Medulla oblongata (tissue), 1 donor: ENCODE measurements around the gene ASB4.
"Not testable (repeated sequence)": the region's sequence is repeated elsewhere in the genome, so short reads cannot be mapped to it uniquely, and the experiment has no call there.

Experiments used
- DNase-seq: peaks from one replicate; pipeline ENCODE4 v3.0.0-alpha.2; 2015; ENCODE audit errors: extremely low spot score

The ASB4 gene

GRCh38 chr7:95485391-95486123 lies at the start of gene ASB4:
Gene ASB4 (plus strand): TSS chr7:95485943. CDS start chr7:95485972, 29 bp downstream.
- no peak for DNase-seq

- no peak for DNase-seq
Measured at GRCh38 chr7:95436407-95436806, 49.3 kb upstream of the ASB4 start.

- no peak for DNase-seq
Measured at GRCh38 chr7:95440394-95441038, 45.2 kb upstream of the ASB4 start.

- DNase-seq: no peak
Measured at GRCh38 chr7:95441042-95441823, 44.5 kb upstream of the ASB4 start.

- DNase-seq: no peak
Measured at GRCh38 chr7:95444796-95445195, 40.9 kb upstream of the ASB4 start.

- no peak for DNase-seq
Measured at GRCh38 chr7:95446618-95447017, 39.1 kb upstream of the ASB4 start.

- DNase-seq: no peak
Measured at GRCh38 chr7:95454438-95455045, 31.2 kb upstream of the ASB4 start.

- no peak for DNase-seq
Measured at GRCh38 chr7:95457947-95458346, 27.8 kb upstream of the ASB4 start.

GRCh38 chr7:95460653-95461052 lies 25.1 kb upstream of the ASB4 start:
- not testable (repeated sequence) for DNase-seq

GRCh38 chr7:95467912-95468607 lies 17.7 kb upstream of the ASB4 start:
- DNase-seq: no peak

- DNase-seq: no peak
Measured at GRCh38 chr7:95469187-95469586, 16.6 kb upstream of the ASB4 start.

GRCh38 chr7:95469848-95470247 lies 15.9 kb upstream of the ASB4 start:
- DNase-seq: no peak

GRCh38 chr7:95470452-95470851 lies 15.3 kb upstream of the ASB4 start:
- no peak for DNase-seq

- no peak for DNase-seq
Measured at GRCh38 chr7:95471071-95471470, 14.7 kb upstream of the ASB4 start.

- DNase-seq: peak; percentile 37
Measured at GRCh38 chr7:95472581-95473161, 13.1 kb upstream of the ASB4 start.

- no peak for DNase-seq
Measured at GRCh38 chr7:95473276-95473985, 12.3 kb upstream of the ASB4 start.

- peak; percentile 13 for DNase-seq
Measured at GRCh38 chr7:95476072-95476847, 9.5 kb upstream of the ASB4 start.

GRCh38 chr7:95476904-95477594 lies 8.7 kb upstream of the ASB4 start:
- DNase-seq: peak; percentile 90
